H1 (cell line): ENCODE results near the gene NDUFA13. TPM values are rescaled to one million over a fixed set of nuclear protein-coding genes. Genes with fewer than 3 reads are reported as not detected.

Experiments used
- CTCF ChIA-PET: fragments of 300-600 bp; sonication (Branson Sonifier 250); formaldehyde crosslinking; loops from one replicate; lab custom pipeline; 2021; ENCODE audit not compliant: partially characterized antibody; lab: Charles Lee
- POLR2A ChIA-PET: fragments of 300-600 bp; sonication (Branson Sonifier 250); formaldehyde crosslinking; loops from one replicate; lab custom pipeline; 2021; ENCODE audit warnings: inconsistent platforms; ENCODE audit not compliant: partially characterized antibody; lab: Charles Lee
- DNase-seq, 2 experiments: peaks; one replicate each; pipeline versions ENCODE4 v3.0.0 to v3.0.0-alpha.2; 2010 to 2022; ENCODE audit warnings: low spot score in 2 of 2, low read depth in 1 of 2, mixed read lengths in 1 of 2
- FAIRE-seq: peaks from 2 replicates; lab custom pipeline; 2011; peaks lifted over from hg19 to GRCh38; lab: Jason Lieb, UNC
- H2AFZ ChIP-seq: 2 replicates; pipeline ENCODE4 v1.8.1; 2012; ENCODE audit warnings: low read length, inconsistent platforms
- H2AK5ac ChIP-seq: 2 replicates; pipeline ENCODE4 v1.6.1; 2013; ENCODE audit warnings: low read depth, low read length
- H2BK120ac ChIP-seq: replicated peaks from 2 replicates; pipeline ENCODE3; 2013; ENCODE audit warnings: low read depth, low read length, inconsistent platforms
- H2BK12ac ChIP-seq: 2 replicates; pipeline ENCODE4 v1.6.1; 2013; ENCODE audit warnings: low read depth, low read length
- H2BK15ac ChIP-seq: 2 replicates; pipeline ENCODE4 v1.6.1; 2013; ENCODE audit warnings: low read length
- H2BK20ac ChIP-seq: 2 replicates; pipeline ENCODE4 v1.6.1; 2013; ENCODE audit warnings: low read length
- H2BK5ac ChIP-seq: 2 replicates; pipeline ENCODE4 v1.6.1; 2013; ENCODE audit warnings: low read depth, low read length
- H3K14ac ChIP-seq: 2 replicates; pipeline ENCODE4 v1.6.1; 2013; ENCODE audit warnings: inconsistent platforms; ENCODE audit not compliant: insufficient read length
- H3K18ac ChIP-seq: 2 replicates; pipeline ENCODE4 v1.6.1; 2013; ENCODE audit warnings: low read length; ENCODE audit errors: extremely low read depth
- H3K23ac ChIP-seq: 2 replicates; pipeline ENCODE4 v1.6.1; 2013; ENCODE audit warnings: inconsistent platforms; ENCODE audit not compliant: insufficient read length
- H3K23me2 ChIP-seq: 2 replicates; pipeline ENCODE4 v1.6.1; 2013; ENCODE audit warnings: low read depth, low read length
- H3K27ac ChIP-seq: 2 replicates; pipeline ENCODE4 v1.6.1; 2011; ENCODE audit warnings: low read depth, low read length, inconsistent platforms
- H3K27me3 ChIP-seq, 4 experiments: replicated peaks in 1 of 4; 1 replicate in 1 of 4; 2 replicates in 3 of 4; pipeline versions ENCODE4 v1.6.1 to v1.8.1; 2011 to 2013; ENCODE audit warnings: low read length in 3 of 4, mild to moderate bottlenecking in 3 of 4, inconsistent platforms in 2 of 4, mixed read lengths in 2 of 4, moderate library complexity in 1 of 4; ENCODE audit not compliant: control insufficient read depth in 3 of 4, insufficient read depth in 3 of 4; ENCODE audit errors: extremely low read depth in 1 of 4
- H3K36me3 ChIP-seq, 4 experiments: 2 replicates each; pipeline versions ENCODE4 v1.6.1 to v1.8.1; 2011 to 2013; ENCODE audit warnings: mild to moderate bottlenecking in 4 of 4, low read length in 3 of 4, moderate library complexity in 2 of 4, control low read depth in 1 of 4, inconsistent platforms in 1 of 4; ENCODE audit not compliant: insufficient read depth in 4 of 4, control insufficient read depth in 2 of 4
- H3K4ac ChIP-seq: replicated peaks from 2 replicates; pipeline ENCODE3; 2013; ENCODE audit warnings: low read length, low read depth, mixed read lengths, inconsistent platforms; ENCODE audit not compliant: insufficient read length
- H3K4me1 ChIP-seq, 4 experiments: replicated peaks in 1 of 4; 1 replicate in 1 of 4; 2 replicates in 3 of 4; pipeline versions ENCODE4 v1.6.1 to v1.8.1; 2011 to 2013; ENCODE audit warnings: low read length in 3 of 4, inconsistent platforms in 2 of 4, mixed read lengths in 1 of 4; ENCODE audit not compliant: insufficient read depth in 4 of 4, control insufficient read depth in 3 of 4
- H3K4me2 ChIP-seq, 2 experiments: 2 replicates each; pipeline versions ENCODE4 v1.6.1 to v1.8.1; 2011 to 2013; ENCODE audit warnings: low read depth in 2 of 2, low read length in 2 of 2, control low read depth in 1 of 2, inconsistent platforms in 1 of 2, mild to moderate bottlenecking in 1 of 2; ENCODE audit not compliant: insufficient read depth in 1 of 2
- H3K4me3 ChIP-seq, 4 experiments: fragments of 200-600, 300-600 bp in 1 of 4; sonication (generic), shearing (Covaris generic), sonication (Bioruptor Twin) in 1 of 4; 2 replicates each; pipeline versions ENCODE4 v1.5.1 to v1.8.1; 2011 to 2016; ENCODE audit warnings: low read length in 4 of 4, low read depth in 3 of 4, control low read depth in 2 of 4, inconsistent platforms in 2 of 4, mild to moderate bottlenecking in 2 of 4, mixed read lengths in 1 of 4, moderate library complexity in 1 of 4; ENCODE audit not compliant: insufficient read depth in 2 of 4; ENCODE audit errors: extremely low read depth in 1 of 4
- H3K56ac ChIP-seq: replicated peaks from 2 replicates; pipeline ENCODE3; 2013; ENCODE audit warnings: low read depth, mild to moderate bottlenecking, mixed read lengths, low read length, inconsistent platforms; ENCODE audit not compliant: insufficient read length
- H3K79me1 ChIP-seq: 2 replicates; pipeline ENCODE4 v1.6.1; 2013; ENCODE audit warnings: low read depth, low read length, control low read depth
- H3K79me2 ChIP-seq, 2 experiments: 2 replicates each; pipeline versions ENCODE4 v1.6.1 to v1.8.1; 2012 to 2013; ENCODE audit warnings: low read length in 2 of 2, mild to moderate bottlenecking in 2 of 2, inconsistent platforms in 1 of 2; ENCODE audit not compliant: insufficient read depth in 2 of 2, control insufficient read depth in 1 of 2
- H3K9ac ChIP-seq, 4 experiments: replicated peaks in 1 of 4; 1 replicate in 1 of 4; 2 replicates in 3 of 4; pipeline versions ENCODE4 v1.6.1 to v1.8.1; 2011 to 2013; ENCODE audit warnings: low read depth in 3 of 4, low read length in 3 of 4, control low read depth in 2 of 4, mild to moderate bottlenecking in 2 of 4, moderate library complexity in 2 of 4, inconsistent platforms in 1 of 4; ENCODE audit errors: extremely low read depth in 1 of 4
- H3K9me3 ChIP-seq, 2 experiments: 2 replicates each; pipeline versions ENCODE4 v1.6.1 to v1.8.1; 2012 to 2013; ENCODE audit warnings: mild to moderate bottlenecking in 2 of 2, moderate library complexity in 2 of 2, control low read depth in 1 of 2, inconsistent platforms in 1 of 2, low read depth in 1 of 2, low read length in 1 of 2, mixed read lengths in 1 of 2; ENCODE audit not compliant: insufficient read depth in 2 of 2
- H4K20me1 ChIP-seq, 2 experiments: replicated peaks in 1 of 2; 2 replicates each; pipeline versions ENCODE3 to v1.8.1; 2011 to 2013; ENCODE audit warnings: inconsistent platforms in 2 of 2, low read length in 2 of 2, mild to moderate bottlenecking in 1 of 2; ENCODE audit not compliant: insufficient read depth in 2 of 2, control insufficient read depth in 1 of 2
- H4K5ac ChIP-seq: 2 replicates; pipeline ENCODE4 v1.6.1; 2013; ENCODE audit warnings: low read length, low read depth, mixed read lengths, inconsistent platforms; ENCODE audit not compliant: insufficient read length
- H4K8ac ChIP-seq: 2 replicates; pipeline ENCODE4 v1.8.0; 2013; ENCODE audit warnings: mild to moderate bottlenecking, moderate library complexity, low read length, inconsistent platforms; ENCODE audit not compliant: insufficient read depth; ENCODE audit errors: extremely low read depth
- H4K91ac ChIP-seq: replicated peaks from 2 replicates; pipeline ENCODE3; 2013; ENCODE audit warnings: low read length, mixed read lengths, inconsistent platforms; ENCODE audit not compliant: insufficient read length
- CHD2 ChIP-seq: IDR thresholded peaks from 2 replicates; pipeline ENCODE4 v1.6.1; 2012; ENCODE audit warnings: low read length, improper control_type of control experiment
- SP1 ChIP-seq: IDR thresholded peaks from 2 replicates; pipeline ENCODE4 v1.6.1; 2011; ENCODE audit warnings: low read depth, low read length
- TBP ChIP-seq: IDR thresholded peaks from 2 replicates; pipeline ENCODE4 v1.6.1; 2011; ENCODE audit warnings: low read depth, low read length, improper control_type of control experiment
- WGBS, 2 experiments: shearing (Covaris generic) in 1 of 2; methylation state at CpG; one replicate each; pipeline versions ENCODE4 v1.1.6 to v1.1.7; 2013 to 2015; ENCODE audit warnings: low lambda C conversion rate in 2 of 2, mixed read lengths in 2 of 2, inconsistent platforms in 1 of 2, low coverage in 1 of 2, missing lambda C conversion rate in 1 of 2; ENCODE audit not compliant: insufficient replicate concordance in 2 of 2, insufficient coverage in 1 of 2, insufficient read length in 1 of 2; ENCODE audit errors: extremely low coverage in 1 of 2, missing lambda C conversion rate in 1 of 2; 5-methylcytosine and 5-hydroxymethylcytosine counted together
- polyA plus RNA-seq, 7 experiments: library from polyadenylated mRNA; depleted of rRNA in 3 of 7; stranded (reverse) in 5 of 7; unstranded in 2 of 7; fragments of >200 nt in 5 of 7; fragments of 200-250 nt in 2 of 7; gene quantifications; 1 replicate in 5 of 7; 2 replicates in 1 of 7; 4 replicates in 1 of 7; pipeline versions ENCODE4 v1.2.1 to v1.2.3, GENCODE V29; 2011 to 2013; ENCODE audit warnings: missing spikeins in 2 of 7, mixed read lengths in 2 of 7
- total RNA-seq: library from RNA; stranded (reverse); fragmentation: NEBNext Ultra II Directional; extraction: Animal tissue kit (Norgen Biotek cat#: 25700); gene quantifications from 2 replicates; pipeline ENCODE4 v1.2.1, GENCODE V29; 2021

NDUFA13 gene
- total and polyA plus RNA-seq, 2 of the 8 experiments (the other 6 are each of a cell fraction or from before 2014, with no cell fraction given): 413 to 1,105 TPM

- CTCF ChIA-PET: interaction anchor here (0.7 to 6.7 kb wide), 10 partner anchors 9 to 195 kb away, joined by 3 to 181 read pairs (median 4); partner anchors contain the start of gene TSSK6
- peaks cover 0 to 3% (median 3%) of the 10 kb centered on the region in 4 experiments; a peak in 3 of 7 replicates for H3K4me1 ChIP-seq
- peak within 1 kb of the TSS in 1 of 4 experiments; percentile 45; a peak in 2 of 8 replicates for H3K4me3 ChIP-seq
- H2BK120ac ChIP-seq: no peak within 1 kb of the TSS
- peaks cover 0 to 4% of the 10 kb centered on the region in 2 experiments; a peak in 1 of 4 replicates for H3K79me2 ChIP-seq
- no peaks in the 10 kb centered on the region for H3K27me3 ChIP-seq
- no peak within 1 kb of the TSS for H3K56ac ChIP-seq
- no peak within 1 kb of the TSS for H2BK12ac ChIP-seq
- H3K23me2 ChIP-seq: no peaks in the 10 kb centered on the region
- 72% methylated on average over 25 of the region's 50 CpGs; no CpG with 5 or more reads in 1 of the 2 experiments for WGBS, 2 experiments
- H3K4me2 ChIP-seq: peak within 1 kb of the TSS in 1 of 2 experiments; percentile 60; a peak in 2 of 4 replicates
- no peak within 1 kb of the TSS for H3K4ac ChIP-seq
- no peak within 1 kb of the TSS for H3K23ac ChIP-seq
- H2BK15ac ChIP-seq: no peak within 1 kb of the TSS
- H2AK5ac ChIP-seq: no peak within 1 kb of the TSS
- H4K91ac ChIP-seq: no peak within 1 kb of the TSS
- H3K79me1 ChIP-seq: peaks cover 12% of the 10 kb centered on the region
- peaks cover 9 to 30% of the 10 kb centered on the region in 2 experiments for H4K20me1 ChIP-seq
- POLR2A ChIA-PET: interaction anchor here (0.6 to 2.9 kb wide), 13 partner anchors 11 to 196 kb away, joined by 3 to 34 read pairs (median 3); partner anchors contain the start of genes GATAD2A, NDUFA13 and TSSK6
- no peak within 1 kb of the TSS for H4K8ac ChIP-seq
- TF ChIP-seq SP1 (peak; percentile 75), CHD2 (no peak), TBP (peak; percentile 32; the same call in 1 of the 2 replicates)
- H3K9me3 ChIP-seq: no peaks in the 10 kb centered on the region
- no peak within 1 kb of the TSS for H2BK20ac ChIP-seq
- H3K9ac ChIP-seq: no peak within 1 kb of the TSS
- H3K14ac ChIP-seq: no peak within 1 kb of the TSS
- no peak within 1 kb of the TSS for H2AFZ ChIP-seq
- H4K5ac ChIP-seq: no peak within 1 kb of the TSS
- peaks cover 0 to 27% (median 10%) of the 10 kb centered on the region in 4 experiments; a peak in 6 of 8 replicates for H3K36me3 ChIP-seq
- FAIRE-seq (no peak), DNase-seq (no peak)
- H2BK5ac ChIP-seq: no peak within 1 kb of the TSS
- no peak within 1 kb of the TSS for H3K27ac ChIP-seq
- H3K18ac ChIP-seq: no peak within 1 kb of the TSS; the same call in 1 of the 2 replicates
Observed at GRCh38 chr19:19528721-19529490, 12.9 kb downstream of the NDUFA13 start, which contains the start of gene YJEFN3. TSS of gene YJEFN3 (plus strand) at chr19:19528911. CDS start at chr19:19528933, 22 bp downstream.
